Peyer's patch (tissue), 4 donors: ENCODE data around the gene PARD3B. TPM values are rescaled to one million over a fixed set of nuclear protein-coding genes. Genes with fewer than 3 reads are reported as not detected.

Experiments
- DNase-seq, 3 donors: peaks; one replicate each; pipeline ENCODE4 v3.0.0-alpha.2; 2017 to 2019
- H3K27ac ChIP-seq, 4 donors: fragments of 200-600 bp; sonication (generic); one replicate each; pipeline ENCODE4 v1.5.1; 2016 to 2019
- H3K27me3 ChIP-seq, 2 donors: fragments of 200-600 bp; sonication (generic); one replicate each; pipeline ENCODE4 v1.5.1; 2019
- H3K36me3 ChIP-seq, 3 donors: fragments of 200-600 bp; sonication (generic); one replicate each; pipeline ENCODE4 v1.5.1; 2016 to 2019
- H3K4me1 ChIP-seq, 4 donors: fragments of 200-600 bp; sonication (generic); one replicate each; pipeline ENCODE4 v1.5.1; 2016 to 2019
- H3K4me3 ChIP-seq, 4 donors: fragments of 200-600 bp; sonication (generic); 1 replicate in 3 of 4; 2 replicates in 1 of 4; pipeline ENCODE4 v1.5.1; 2016 to 2019; ENCODE audit warnings: mild to moderate bottlenecking in 1 of 4
- H3K9me3 ChIP-seq, 4 donors: fragments of 200-600 bp; sonication (generic); one replicate each; pipeline ENCODE4 v1.5.1; 2016 to 2019; ENCODE audit warnings: mild to moderate bottlenecking in 1 of 4
- CTCF ChIP-seq, 6 experiments: fragments of 450-650 bp in 4 of 6; fragments of 200-600 bp in 2 of 6; sonication (generic) in 1 of 6; IDR thresholded peaks; one replicate each; pipeline ENCODE4 v1.5.1; 2017 to 2019; ENCODE audit warnings: antibody characterized with exemption in 6 of 6, mild to moderate bottlenecking in 3 of 6, moderate library complexity in 1 of 6
- POLR2A ChIP-seq, 2 donors: fragments of 450-650 bp; IDR thresholded peaks; one replicate each; pipeline ENCODE4 v1.5.1; 2017; ENCODE audit warnings: antibody characterized with exemption in 2 of 2, mild to moderate bottlenecking in 2 of 2, moderate library complexity in 2 of 2
- total RNA-seq, 4 donors: library from RNA; depleted of rRNA; stranded (reverse); fragments of >200 nt; gene quantifications; one replicate each; pipeline ENCODE4 v1.1.0, GENCODE V29; 2016

Gene PARD3B
- total RNA-seq, 4 donors from 2014 or later: 19.6 to 52.0 (median 40.6) TPM

GRCh38 chr2:205658068-205658467, 1112.8 kb downstream of the PARD3B start:
- Histone ChIP-seq H3K4me3 (no peak overlapping the region), H3K9me3 (no peaks in the 10 kb centered on the region), H3K36me3 (no peaks in the 10 kb centered on the region), H3K27me3 (no peaks in the 10 kb centered on the region), H3K27ac (no peak overlapping the region), H3K4me1 (no peaks in the 10 kb centered on the region)
- TF ChIP-seq POLR2A (IDR thresholded peaks at IDR 0.05) (no peak), CTCF (IDR thresholded peaks at IDR 0.05) (no peak)
- no peak for DNase-seq

GRCh38 chr2:205658572-205658971, 1113.3 kb downstream of the PARD3B start:
- DNase-seq: no peak
- TF ChIP-seq POLR2A (IDR thresholded peaks at IDR 0.05) (no peak), CTCF (IDR thresholded peaks at IDR 0.05) (no peak)
- Histone ChIP-seq H3K4me1 (no peaks in the 10 kb centered on the region), H3K27me3 (no peaks in the 10 kb centered on the region), H3K27ac (no peak overlapping the region), H3K9me3 (no peaks in the 10 kb centered on the region), H3K4me3 (no peak overlapping the region), H3K36me3 (no peaks in the 10 kb centered on the region)

- TF ChIP-seq CTCF (IDR thresholded peaks at IDR 0.05) (no peak), POLR2A (IDR thresholded peaks at IDR 0.05) (no peak)
- H3K36me3 ChIP-seq: no peaks in the 10 kb centered on the region
- no peaks in the 10 kb centered on the region for H3K27me3 ChIP-seq
- DNase-seq: no peak
- H3K4me1 ChIP-seq: no peaks in the 10 kb centered on the region
- no peaks in the 10 kb centered on the region for H3K9me3 ChIP-seq
- no peak overlapping the region for H3K4me3 ChIP-seq
- H3K27ac ChIP-seq: no peak overlapping the region
These were observed 1114.6 kb downstream of the PARD3B start for GRCh38 chr2:205659922-205660321.

GRCh38 chr2:205660521-205661124, 1115.3 kb downstream of the PARD3B start:
- Histone ChIP-seq H3K27me3 (no peaks in the 10 kb centered on the region), H3K36me3 (no peaks in the 10 kb centered on the region), H3K27ac (peak overlapping the region in 1 of 4 donors; percentile 30), H3K4me3 (no peak overlapping the region), H3K9me3 (no peaks in the 10 kb centered on the region), H3K4me1 (no peaks in the 10 kb centered on the region)
- no peak for DNase-seq
- TF ChIP-seq CTCF (IDR thresholded peaks at IDR 0.05): no peak
- no peak for TF ChIP-seq POLR2A (IDR thresholded peaks at IDR 0.05)

GRCh38 chr2:205661281-205661680, 1116.0 kb downstream of the PARD3B start:
- H3K4me1 ChIP-seq: no peaks in the 10 kb centered on the region
- TF ChIP-seq CTCF (IDR thresholded peaks at IDR 0.05) (no peak), POLR2A (IDR thresholded peaks at IDR 0.05) (no peak)
- H3K27ac ChIP-seq: no peak overlapping the region
- H3K9me3 ChIP-seq: no peaks in the 10 kb centered on the region
- H3K36me3 ChIP-seq: no peaks in the 10 kb centered on the region
- no peak overlapping the region for H3K4me3 ChIP-seq
- no peaks in the 10 kb centered on the region for H3K27me3 ChIP-seq
- no peak for DNase-seq
